Testis (tissue), 3 donors: Measurements from ENCODE around the gene MRPL34. TPM values are rescaled to one million over a fixed set of nuclear protein-coding genes. Genes with fewer than 3 reads are reported as not detected.

Experiments
- DNase-seq: peaks from one replicate; pipeline ENCODE4 v3.0.0-alpha.2; 2019
- H3K27ac ChIP-seq, 2 donors: fragments of 200-600 bp; sonication (generic); one replicate each; pipeline ENCODE4 v1.5.1; 2019
- H3K27me3 ChIP-seq: fragments of 200-600 bp; sonication (generic); one replicate; pipeline ENCODE4 v1.5.1; 2019
- H3K36me3 ChIP-seq: fragments of 200-600 bp; sonication (generic); one replicate; pipeline ENCODE4 v1.5.1; 2017; ENCODE audit warnings: low read depth; ENCODE audit errors: missing control alignments
- H3K4me1 ChIP-seq: fragments of 200-600 bp; sonication (generic); one replicate; pipeline ENCODE4 v1.5.1; 2019
- H3K4me3 ChIP-seq, 2 donors: fragments of 200-600 bp; sonication (generic); one replicate each; pipeline ENCODE4 v1.5.1; 2017 to 2019
- H3K9me3 ChIP-seq: fragments of 200-600 bp; sonication (generic); one replicate; pipeline ENCODE4 v1.5.1; 2017
- CTCF ChIP-seq, 3 experiments: fragments of 450-650 bp in 2 of 3; fragments of 200-600 bp in 1 of 3; sonication (generic) in 1 of 3; IDR thresholded peaks; one replicate each; pipeline ENCODE4 v1.5.1; 2016 to 2019; ENCODE audit warnings: antibody characterized with exemption in 3 of 3, mild to moderate bottlenecking in 2 of 3, moderate library complexity in 1 of 3
- POLR2A ChIP-seq: fragments of 450-650 bp; IDR thresholded peaks from one replicate; pipeline ENCODE4 v1.6.1; 2017; ENCODE audit warnings: antibody characterized with exemption, mild to moderate bottlenecking, moderate library complexity
- WGBS, 2 donors: methylation state at CpG; one replicate each; pipeline ENCODE4 v1.1.5; 2018; 5-methylcytosine and 5-hydroxymethylcytosine counted together
- intact Hi-C: fragments of 100-400 bp; cut with DNase I; formaldehyde crosslinking; loops from one replicate; pipeline ENCODE4 v1.15.1; 2023; ENCODE audit warnings: low total_unique reads
- polyA plus RNA-seq: library from polyadenylated mRNA; stranded (reverse); fragments of 350-450 nt; fragmentation: Illumina TruSeq; extraction: RNeasy Lipid Tissue Mini Kit (QIAGEN cat#74804); gene quantifications from one replicate; pipeline ENCODE4 v1.2.3, GENCODE V29; 2014; ENCODE audit warnings: low read depth, low replicate concordance; ENCODE audit not compliant: insufficient read depth
- total RNA-seq, 2 donors: library from RNA; depleted of rRNA; stranded (reverse); fragments of >200 nt; gene quantifications; one replicate each; pipeline ENCODE4 v1.2.3, GENCODE V29; 2016

The MRPL34 gene
- total and polyA plus RNA-seq, 3 donors from 2014 or later: 126 to 206 (median 180) TPM

GRCh38 chr19:17306285-17306714 is 628 bp downstream of the MRPL34 start:
- DNase-seq: no peak
- Histone ChIP-seq H3K27me3 (no peaks in the 10 kb centered on the region), H3K4me1 (peaks cover 42% of the 10 kb centered on the region), H3K9me3 (no peaks in the 10 kb centered on the region), H3K4me3 (peak overlapping the region; percentile 67 to 77), H3K36me3 (no peaks in the 10 kb centered on the region), H3K27ac (peak overlapping the region; percentile 81 to 84)
- TF ChIP-seq CTCF (IDR thresholded peaks at IDR 0.05): no peak
- no peak for TF ChIP-seq POLR2A
- WGBS, 2 donors: 5% methylated on average over 28 of the region's 28 CpGs
- intact Hi-C loops: no loop called here

- 65 to 69% methylated on average over 8 of the region's 8 CpGs for whole genome bisulfite sequencing, 2 donors
- DNase-seq: no peak
- Histone ChIP-seq H3K4me3 (no peak overlapping the region), H3K27ac (no peak overlapping the region), H3K36me3 (no peaks in the 10 kb centered on the region), H3K27me3 (no peaks in the 10 kb centered on the region), H3K9me3 (no peaks in the 10 kb centered on the region), H3K4me1 (peaks cover 44% of the 10 kb centered on the region)
- TF ChIP-seq POLR2A: no peak
- no peak for TF ChIP-seq CTCF (IDR thresholded peaks at IDR 0.05)
- intact Hi-C loops: no loop called here
Observed at GRCh38 chr19:17307876-17308377, 2.3 kb downstream of the MRPL34 start.

GRCh38 chr19:17309198-17309964 is 3.7 kb downstream of the MRPL34 start, which contains the start of gene DDA1:
Gene DDA1 (plus strand): TSS chr19:17309563. CDS start chr19:17309655, 92 bp downstream.
- WGBS, 2 donors: 0 to 1% methylated on average over 24 to 46 of the region's 46 CpGs
- intact Hi-C loops: no loop called here

GRCh38 chr19:17309965-17310461 is 4.3 kb downstream of the MRPL34 start:
- WGBS, 2 donors: 6% methylated on average over 13 to 23 of the region's 23 CpGs
- Histone ChIP-seq H3K9me3 (no peaks in the 10 kb centered on the region), H3K36me3 (no peaks in the 10 kb centered on the region), H3K27ac (peak overlapping the region; percentile 64 to 74), H3K4me3 (peak overlapping the region; percentile 79 to 98), H3K27me3 (no peaks in the 10 kb centered on the region), H3K4me1 (peaks cover 29% of the 10 kb centered on the region)
- DNase-seq: no peak
- no peak for TF ChIP-seq CTCF (IDR thresholded peaks at IDR 0.05)
- no peak for TF ChIP-seq POLR2A
- intact Hi-C loops: no loop called here

More at GRCh38 chr19:17309198-17309964, 3.7 kb downstream of the MRPL34 start, which contains the start of gene DDA1:
- TF ChIP-seq CTCF (IDR thresholded peaks at IDR 0.05): no peak
- peak within 1 kb of the TSS; percentile 79 to 98 for H3K4me3 ChIP-seq
- H3K27me3 ChIP-seq: no peaks in the 10 kb centered on the region
- DNase-seq: peak; percentile 100
- H3K9me3 ChIP-seq: no peaks in the 10 kb centered on the region
- H3K36me3 ChIP-seq: no peaks in the 10 kb centered on the region
- peak within 1 kb of the TSS; percentile 64 to 74 for H3K27ac ChIP-seq
- H3K4me1 ChIP-seq: peaks cover 34% of the 10 kb centered on the region
